GM21576 (cell line): ENCODE data around the gene FAM204A.

Source experiments
- ATAC-seq: cut with Tn5 transposase; IDR thresholded peaks from one replicate; pipeline ENCODE4 v1.9.1; 2021; ENCODE audit warnings: mild to moderate bottlenecking, moderate library complexity; ENCODE audit not compliant: unreplicated experiment

FAM204A gene

GRCh38 chr10:118286051-118286838 is 55.9 kb downstream of the FAM204A start:
- no peak for ATAC-seq

DNA sequence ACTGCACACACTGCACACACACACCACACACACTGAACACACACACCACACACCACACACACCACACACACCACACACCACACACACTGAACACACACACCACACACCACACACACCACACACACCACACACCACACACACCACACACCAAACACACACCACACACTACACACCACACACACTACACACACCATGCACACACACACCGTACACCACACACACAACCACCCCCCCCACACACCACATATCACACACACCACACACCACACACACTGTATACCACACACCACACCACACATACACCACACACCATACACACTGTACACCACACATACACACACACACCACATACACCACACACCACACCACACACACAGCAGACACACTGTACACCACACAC is 59.5 kb downstream of the FAM204A start:
- no peak for ATAC-seq

- no peak for ATAC-seq
Measured at GRCh38 chr10:118278649-118279048, 63.5 kb downstream of the FAM204A start.

GRCh38 chr10:118277871-118278270 is 64.3 kb downstream of the FAM204A start:
- ATAC-seq, result no peak

DNA sequence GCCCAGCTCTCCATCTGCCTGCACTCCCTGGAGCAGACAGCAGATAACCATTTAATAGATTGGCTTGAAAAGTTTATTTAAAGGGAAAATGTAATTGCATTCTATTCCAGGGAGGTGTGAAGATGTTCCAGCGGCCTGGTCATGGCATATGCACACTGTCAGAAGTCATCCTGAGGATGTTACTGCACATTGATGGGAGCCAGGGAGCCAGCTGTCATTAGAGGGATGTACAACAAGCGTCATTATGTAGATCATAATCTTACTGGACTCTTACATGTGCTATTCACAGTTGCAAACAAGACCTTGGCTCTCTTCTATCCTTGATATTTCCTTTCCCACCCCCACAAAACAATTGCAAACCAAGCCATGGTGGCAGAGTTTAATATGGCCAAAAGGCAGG is 65.4 kb downstream of the FAM204A start:
- no peak for ATAC-seq

GRCh38 chr10:118276204-118276603 is 65.9 kb downstream of the FAM204A start:
- no peak for ATAC-seq

DNA sequence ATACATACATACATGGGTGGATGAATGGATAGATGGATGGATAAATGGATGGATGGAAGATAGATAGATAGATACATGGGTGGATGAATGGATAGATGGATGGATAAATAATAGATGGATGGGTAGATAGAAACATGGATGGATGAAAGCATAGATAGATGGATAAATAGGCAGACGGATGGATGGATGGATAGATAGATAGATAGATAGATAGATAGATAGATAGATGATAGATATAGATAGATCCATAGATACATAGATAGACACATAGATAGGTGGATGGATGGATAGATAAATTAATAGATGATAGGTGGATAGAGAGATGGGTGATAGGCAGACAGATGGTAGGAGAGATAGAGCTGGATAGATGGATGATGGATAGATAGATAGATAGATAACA is 68.5 kb downstream of the FAM204A start:
- no peak for ATAC-seq

GRCh38 chr10:118272767-118273166 is 69.4 kb downstream of the FAM204A start:
- no peak for ATAC-seq

- ATAC-seq, result no peak
Measured at GRCh38 chr10:118272149-118272721, 69.9 kb downstream of the FAM204A start.

DNA sequence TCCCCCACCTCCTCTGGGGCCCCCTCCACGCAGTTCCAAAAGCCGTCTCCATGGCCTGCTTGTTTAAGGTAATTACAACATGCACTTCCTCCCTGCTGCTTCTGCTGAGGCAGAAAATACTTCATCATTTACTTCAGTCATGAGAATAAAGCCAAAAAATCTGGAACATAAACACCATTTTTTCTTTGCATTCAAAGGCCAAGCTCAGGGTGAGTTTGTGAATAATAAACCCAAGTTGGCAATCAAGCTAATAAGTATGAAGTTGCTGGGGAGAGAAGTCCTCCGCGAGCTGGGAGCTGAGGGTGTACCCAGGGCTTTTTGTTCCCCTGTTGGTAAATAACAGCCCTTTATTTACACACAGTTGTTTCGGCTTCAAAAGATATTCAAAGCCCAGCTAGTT is 70.5 kb downstream of the FAM204A start:
- no peak for ATAC-seq

DNA sequence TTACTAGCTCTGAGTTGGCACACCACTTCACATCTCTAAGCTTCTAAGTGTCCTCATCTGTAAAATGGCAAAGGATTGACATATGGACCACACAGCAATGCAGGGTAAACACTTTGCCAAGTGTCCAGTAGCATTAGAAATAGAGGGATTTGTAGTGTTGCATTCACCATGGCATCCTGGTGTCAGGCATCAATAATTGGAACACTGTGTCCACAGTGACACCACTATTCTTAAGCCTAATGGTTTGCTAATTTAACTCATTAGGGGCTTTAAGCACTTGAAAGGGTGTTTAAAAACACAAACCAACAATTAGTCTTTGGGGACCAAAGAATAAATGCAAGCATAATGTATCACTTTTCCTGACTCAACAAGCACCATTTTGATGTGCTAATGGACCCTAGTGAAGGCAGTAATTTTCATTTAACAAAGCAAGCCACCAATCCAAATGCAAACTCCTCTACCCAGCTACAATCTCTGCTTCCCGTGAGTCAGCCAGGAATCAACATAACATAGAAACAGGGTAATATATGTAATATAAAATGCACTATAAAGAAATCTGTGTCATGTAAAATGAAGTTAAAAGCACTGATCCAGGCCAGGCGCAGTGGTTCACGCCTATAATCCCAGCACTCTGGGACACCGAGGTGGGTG is 75.9 kb downstream of the FAM204A start:
- no peak for ATAC-seq

DNA sequence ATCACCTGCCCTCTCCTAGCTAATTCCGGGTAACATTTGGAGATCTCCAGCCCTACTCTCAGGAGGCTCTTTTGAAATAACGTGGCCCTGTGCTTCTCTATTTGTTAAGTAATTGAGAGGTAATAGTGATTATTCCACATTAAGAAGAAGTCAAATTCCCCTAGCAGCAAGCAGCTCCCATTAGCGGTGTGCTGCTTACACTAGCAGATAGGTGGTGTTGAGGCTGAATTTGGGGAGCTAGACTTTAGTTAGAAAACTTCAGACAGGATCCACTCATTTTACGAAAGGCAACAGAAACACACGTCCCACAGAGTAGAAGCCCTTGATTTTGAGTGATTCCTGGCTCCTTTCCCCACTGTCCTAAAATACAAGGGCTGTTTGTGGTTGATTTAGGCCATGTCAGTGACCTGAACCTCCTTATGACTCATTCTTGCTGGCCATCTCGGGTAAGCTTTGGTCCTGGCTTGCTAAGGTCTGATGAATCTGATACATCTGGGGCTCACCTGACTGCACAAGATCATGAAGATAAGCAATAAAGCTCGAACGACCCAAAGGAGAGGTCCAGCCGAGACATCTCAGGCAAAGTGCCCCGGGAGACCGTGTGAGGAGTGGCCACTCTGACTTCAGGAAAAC is 77.2 kb downstream of the FAM204A start:
- no peak for ATAC-seq

- ATAC-seq, result no peak
Measured at GRCh38 chr10:118264252-118264651, 77.9 kb downstream of the FAM204A start.

DNA sequence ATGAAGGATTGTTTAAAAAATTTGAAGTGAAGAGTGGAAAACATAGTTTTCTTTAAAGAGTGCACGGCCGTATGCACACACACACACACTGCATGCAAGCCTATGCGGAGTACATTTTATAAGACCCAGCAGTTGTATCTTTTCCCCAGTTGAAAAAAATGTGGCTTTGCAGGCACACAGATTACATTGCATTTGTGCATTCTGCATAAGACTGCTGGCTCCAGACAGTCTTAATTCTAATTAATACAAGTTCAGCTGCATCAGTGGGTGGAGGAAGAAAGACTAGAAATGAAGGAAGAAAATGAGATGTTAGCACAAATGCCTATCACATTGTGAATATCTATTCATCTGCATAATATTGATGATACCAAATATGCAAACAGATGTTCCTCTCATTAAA is 79.6 kb downstream of the FAM204A start:
- ATAC-seq, result no peak

DNA sequence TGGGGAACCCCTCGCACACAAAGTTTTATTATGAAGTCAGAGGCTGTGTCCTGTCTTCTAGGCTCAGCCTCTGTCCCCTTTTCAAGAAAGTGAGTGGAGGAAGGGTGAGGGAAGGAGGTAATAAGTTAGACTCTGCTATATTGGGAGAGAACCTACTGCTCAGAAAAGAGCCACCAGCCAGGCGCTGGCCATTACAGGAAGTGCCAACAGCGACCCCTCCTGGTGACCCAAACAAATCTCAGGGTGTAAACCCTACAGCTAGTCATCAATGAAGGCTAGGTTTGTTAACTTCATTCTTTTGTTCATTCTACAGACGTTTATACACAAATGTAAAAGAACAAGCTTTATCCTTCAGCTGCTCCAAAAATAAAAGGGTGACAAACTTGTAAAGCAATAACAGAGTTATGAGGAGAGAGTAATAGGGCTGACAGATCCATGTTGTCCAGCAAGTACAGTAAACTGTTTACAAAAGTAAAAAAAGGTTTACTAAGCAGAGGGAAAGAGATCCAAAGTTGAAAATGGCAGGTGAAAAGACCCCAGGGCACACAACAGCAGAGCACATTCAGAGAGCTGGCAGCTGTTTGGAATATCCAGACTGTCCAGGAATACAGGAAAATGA is 82.7 kb downstream of the FAM204A start:
- ATAC-seq, result no peak

GRCh38 chr10:118258285-118258684 is 83.8 kb downstream of the FAM204A start:
- no peak for ATAC-seq

DNA sequence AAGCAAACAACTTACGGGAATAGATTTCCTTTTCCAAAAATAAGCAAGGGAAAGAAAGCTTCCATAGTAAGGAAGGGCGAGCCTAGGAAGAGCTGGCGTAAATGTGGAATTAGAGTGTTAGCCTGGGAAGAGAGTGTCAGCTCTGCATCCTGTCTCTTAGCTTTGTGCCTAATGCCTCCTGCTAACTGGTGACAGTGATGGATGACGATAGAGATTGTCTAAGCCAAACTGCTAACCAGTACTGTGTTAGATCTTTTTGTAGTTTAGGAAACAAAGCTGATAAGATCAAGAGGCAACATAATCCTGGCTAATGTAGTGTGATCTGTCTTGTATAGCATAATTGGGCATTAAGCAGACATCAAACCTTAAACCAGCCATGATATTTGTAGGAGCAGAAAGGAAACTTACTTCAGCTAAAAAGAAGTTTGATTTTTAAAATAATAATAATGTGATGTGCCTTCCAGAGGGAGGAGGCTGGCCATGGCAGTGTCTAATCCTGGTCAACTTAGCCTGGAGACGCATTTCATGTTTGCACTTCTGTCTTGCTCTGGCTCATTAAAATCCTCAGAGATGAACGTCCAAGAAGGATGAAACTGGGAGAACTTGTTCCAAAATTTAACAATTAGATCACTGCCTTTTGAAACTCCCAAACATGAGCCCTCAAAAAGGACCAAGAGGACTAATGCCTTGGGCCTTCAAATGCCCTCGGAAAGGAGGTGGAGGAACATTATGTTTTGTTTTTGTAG is 85.1 kb downstream of the FAM204A start:
- no peak for ATAC-seq

DNA sequence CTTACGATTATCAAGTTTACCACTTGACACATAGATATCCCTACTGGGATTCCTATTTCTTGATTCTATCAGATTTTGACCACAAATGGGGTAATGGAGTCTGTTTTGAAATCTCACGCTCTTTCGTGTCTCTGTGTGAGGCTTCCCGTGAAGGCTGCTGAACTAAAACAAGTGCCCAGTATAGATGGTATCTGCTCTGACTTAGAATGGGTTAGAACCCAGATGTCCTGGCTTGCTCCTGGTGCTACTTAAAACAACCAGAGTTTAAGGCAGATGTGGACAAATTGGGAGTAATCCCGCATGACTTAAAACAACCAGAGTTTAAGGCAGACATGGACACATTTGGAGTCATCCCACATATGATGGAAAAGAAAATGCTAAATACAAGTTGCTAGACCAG is 85.9 kb downstream of the FAM204A start:
- no peak for ATAC-seq

GRCh38 chr10:118255355-118255754 is 86.8 kb downstream of the FAM204A start:
- no peak for ATAC-seq

- no peak for ATAC-seq
Measured at GRCh38 chr10:118254654-118255053, 87.5 kb downstream of the FAM204A start.

- no peak for ATAC-seq
Measured at GRCh38 chr10:118253397-118253796, 88.7 kb downstream of the FAM204A start.
